SK-N-SH (cell line): ENCODE results near the gene ME3. TPM values are rescaled to one million over a fixed set of nuclear protein-coding genes. Genes with fewer than 3 reads are reported as not detected.

ENCODE experiments used
- CTCF ChIA-PET: fragments of 300-600, 350-600 bp; formaldehyde crosslinking; extraction: SDS; loops from one replicate; lab custom pipeline; 2021; lab: Yijun Ruan, JAX
- POLR2A ChIA-PET: fragments of 350-600 bp; sonication (Branson Sonifier 250); formaldehyde crosslinking; extraction: SDS; loops from one replicate; lab custom pipeline; 2020; ENCODE audit warnings: antibody characterized with exemption, inconsistent platforms; lab: Yijun Ruan, JAX
- DNase-seq: peaks from one replicate; pipeline ENCODE4 v3.0.0; 2012
- H2AFZ ChIP-seq: fragments of 200-600 bp; sonication (generic); 2 replicates; pipeline ENCODE4 v1.8.1; 2016; ENCODE audit warnings: antibody characterized with exemption, mild to moderate bottlenecking, low read depth
- H3F3A ChIP-seq: fragments of 200-600 bp; sonication (generic); replicated peaks from 2 replicates; pipeline ENCODE3; 2016; ENCODE audit warnings: antibody characterized with exemption, mild to moderate bottlenecking; ENCODE audit not compliant: insufficient read depth
- H3K27ac ChIP-seq, 2 experiments: fragments of 200-500 bp in 1 of 2; fragments of 200-600 bp in 1 of 2; sonication (Bioruptor generic) in 1 of 2; sonication (generic), shearing (Covaris generic) in 1 of 2; 2 replicates each; pipeline versions ENCODE4 v1.5.1 to v1.6.1; 2014 to 2016; ENCODE audit warnings: low read depth in 2 of 2, inconsistent platforms in 1 of 2, low read length in 1 of 2, mild to moderate bottlenecking in 1 of 2, mixed read lengths in 1 of 2
- H3K27me3 ChIP-seq: fragments of 200-600 bp; sonication (generic), shearing (Covaris generic); 2 replicates; pipeline ENCODE4 v1.6.1; 2016; ENCODE audit warnings: mixed run types; ENCODE audit not compliant: insufficient read depth
- H3K36me3 ChIP-seq, 2 experiments: fragments of 200-500 bp in 1 of 2; fragments of 200-600 bp in 1 of 2; sonication (Bioruptor generic) in 1 of 2; sonication (generic) in 1 of 2; replicated peaks in 1 of 2; 2 replicates each; pipeline versions ENCODE3 to v1.5.1; 2014 to 2016; ENCODE audit warnings: low read length in 1 of 2, mild to moderate bottlenecking in 1 of 2; ENCODE audit not compliant: insufficient read depth in 2 of 2, control insufficient read depth in 1 of 2
- H3K4me1 ChIP-seq, 2 experiments: fragments of 200-500 bp in 1 of 2; fragments of 200-600 bp in 1 of 2; sonication (Bioruptor generic) in 1 of 2; sonication (generic), shearing (Covaris generic) in 1 of 2; 2 replicates each; pipeline versions ENCODE4 v1.5.1 to v1.6.1; 2014 to 2016; ENCODE audit warnings: low read depth in 1 of 2, low read length in 1 of 2, mixed run types in 1 of 2; ENCODE audit not compliant: insufficient read depth in 2 of 2, control insufficient read depth in 1 of 2
- H3K4me2 ChIP-seq: fragments of 200-600 bp; sonication (generic), shearing (Covaris generic); 2 replicates; pipeline ENCODE4 v1.6.1; 2017; ENCODE audit warnings: mixed run types
- H3K4me3 ChIP-seq, 2 experiments: fragments of 200-500 bp in 1 of 2; fragments of 200-600 bp in 1 of 2; sonication (Bioruptor generic) in 1 of 2; sonication (generic), shearing (Covaris generic) in 1 of 2; 2 replicates each; pipeline versions ENCODE4 v1.5.1 to v1.8.1; 2014 to 2016; ENCODE audit warnings: low read depth in 2 of 2, inconsistent platforms in 1 of 2, low read length in 1 of 2, mild to moderate bottlenecking in 1 of 2, mixed read lengths in 1 of 2, moderate library complexity in 1 of 2
- H3K79me2 ChIP-seq: fragments of 200-600 bp; sonication (generic); 2 replicates; pipeline ENCODE4 v1.8.1; 2017; ENCODE audit warnings: mild to moderate bottlenecking; ENCODE audit not compliant: insufficient read depth
- H3K9ac ChIP-seq: fragments of 200-600 bp; sonication (generic); 2 replicates; pipeline ENCODE4 v1.6.1; 2017; ENCODE audit warnings: mixed run types
- H3K9me2 ChIP-seq: fragments of 200-600 bp; sonication (generic); 2 replicates; pipeline ENCODE4 v1.6.1; 2017; ENCODE audit warnings: mixed run types
- H3K9me3 ChIP-seq: fragments of 200-600 bp; sonication (generic); 2 replicates; pipeline ENCODE4 v1.6.1; 2017; ENCODE audit warnings: mixed run types, mild to moderate bottlenecking, moderate library complexity
- H4K20me1 ChIP-seq: fragments of 200-600 bp; sonication (generic); 2 replicates; pipeline ENCODE4 v1.6.1; 2017; ENCODE audit warnings: mild to moderate bottlenecking, mixed run types; ENCODE audit not compliant: insufficient read depth
- EZH2phosphoT487 ChIP-seq: fragments of 200-600 bp; sonication (generic); IDR thresholded peaks from 2 replicates; pipeline ENCODE4 v1.6.1; 2017; ENCODE audit warnings: low read depth, mixed run types, mild to moderate bottlenecking, antibody characterized with exemption, moderate library complexity, borderline replicate concordance
- FOXM1 ChIP-seq: IDR thresholded peaks from 2 replicates; pipeline ENCODE4 v1.4.0; 2012; ENCODE audit warnings: low read depth, mild to moderate bottlenecking
- GATA2 ChIP-seq: sonication (generic); formaldehyde crosslinking; IDR thresholded peaks from 2 replicates; pipeline ENCODE4 v1.5.0; 2020; ENCODE audit warnings: mild to moderate bottlenecking, missing genetic modification reagents
- MAX ChIP-seq: IDR thresholded peaks from 2 replicates; pipeline ENCODE4 v1.4.0; 2012; ENCODE audit warnings: low read depth
- MEF2A ChIP-seq: IDR thresholded peaks from 2 replicates; pipeline ENCODE4 v1.4.0; 2012; ENCODE audit warnings: low read depth, borderline replicate concordance
- MXI1 ChIP-seq: IDR thresholded peaks from 2 replicates; pipeline ENCODE4 v1.6.1; 2012; ENCODE audit warnings: mild to moderate bottlenecking, low read depth, low read length, improper control_type of control experiment
- NFIC ChIP-seq: IDR thresholded peaks from 2 replicates; pipeline ENCODE4 v1.4.0; 2012; ENCODE audit warnings: borderline replicate concordance
- PBX3 ChIP-seq: IDR thresholded peaks from 2 replicates; pipeline ENCODE4; 2012
- POLR2AphosphoS5 ChIP-seq: IDR thresholded peaks from 2 replicates; pipeline ENCODE4 v1.6.1; 2012; ENCODE audit warnings: low read depth, low read length
- RAD21 ChIP-seq: IDR thresholded peaks from 2 replicates; pipeline ENCODE4 v1.6.1; 2012; ENCODE audit warnings: mild to moderate bottlenecking, low read length
- REST ChIP-seq: IDR thresholded peaks from 2 replicates; pipeline ENCODE4 v1.6.1; 2012; ENCODE audit warnings: mild to moderate bottlenecking, low read depth, low read length, moderate library complexity
- SIN3A ChIP-seq: IDR thresholded peaks from 2 replicates; pipeline ENCODE4 v1.6.1; 2012; ENCODE audit warnings: low read depth, mild to moderate bottlenecking, low read length, moderate library complexity, borderline replicate concordance
- TAF1 ChIP-seq: IDR thresholded peaks from 2 replicates; pipeline ENCODE4 v1.6.1; 2012; ENCODE audit warnings: low read depth, mild to moderate bottlenecking, low read length, moderate library complexity, borderline replicate concordance
- TCF12 ChIP-seq: IDR thresholded peaks from 2 replicates; pipeline ENCODE4 v1.4.0; 2012
- YY1 ChIP-seq: IDR thresholded peaks from 2 replicates; pipeline ENCODE4 v1.4.0; 2012; ENCODE audit warnings: low read depth, mild to moderate bottlenecking
- WGBS: methylation state at CpG from one replicate; pipeline ENCODE4 v1.1.6; 2017; ENCODE audit warnings: low lambda C conversion rate; 5-methylcytosine and 5-hydroxymethylcytosine counted together
- polyA plus RNA-seq, 3 experiments: library from polyadenylated mRNA; depleted of rRNA; stranded (reverse); fragments of >200 nt; gene quantifications; 2 replicates each; pipeline ENCODE4 v1.2.3, GENCODE V29; 2012

The ME3 gene
- polyA plus RNA-seq, 1 of the 3 experiments (the other 2 are of a cell fraction): 22.0 TPM

- CTCF ChIA-PET: no interaction called here
- peaks cover 7% of the 10 kb centered on the region; the same call in 1 of the 2 replicates for H3K9me3 ChIP-seq
- WGBS: 74% methylated on average over 5 of the region's 5 CpGs
These were observed 34.1 kb upstream of the ME3 start for GRCh38 chr11:86706338-86707131.

More at GRCh38 chr11:86706338-86707131, 34.1 kb upstream of the ME3 start:
- H3F3A ChIP-seq: peaks cover 6% of the 10 kb centered on the region
- DNase-seq: no peak
- H3K79me2 ChIP-seq: no peaks in the 10 kb centered on the region
- TF ChIP-seq YY1 (no peak), MEF2A (no peak), GATA2 (CRISPR knock-in tag) (no peak), PBX3 (no peak), MXI1 (no peak), REST (no peak), TAF1 (no peak), RAD21 (no peak), FOXM1 (no peak), MAX (no peak), NFIC (no peak), POLR2AphosphoS5 (no peak), SIN3A (no peak), TCF12 (no peak), EZH2phosphoT487 (no peak)
- H4K20me1 ChIP-seq: no peaks in the 10 kb centered on the region
- no peak overlapping the region for H3K4me3 ChIP-seq
- H2AFZ ChIP-seq: no peak overlapping the region
- peaks cover 0 to 13% of the 10 kb centered on the region in 2 experiments for H3K36me3 ChIP-seq
- no peak overlapping the region for H3K4me2 ChIP-seq
- POLR2A ChIA-PET: no interaction called here
- no peak overlapping the region for H3K9ac ChIP-seq
- no peaks in the 10 kb centered on the region for H3K9me2 ChIP-seq
- no peak overlapping the region for H3K27ac ChIP-seq
- no peaks in the 10 kb centered on the region; a peak in 1 of 4 replicates for H3K4me1 ChIP-seq
- no peaks in the 10 kb centered on the region for H3K27me3 ChIP-seq
